ENCODE results near the gene KCTD13. TPM values are rescaled to one million over a fixed set of nuclear protein-coding genes. Genes with fewer than 3 reads are reported as not detected.
"Not testable (repeated sequence)": the region's sequence is repeated elsewhere in the genome, so short reads cannot be mapped to it uniquely, and the experiment has no call there.

The KCTD13 gene
- total RNA-seq, 1 donor from 2014 or later: 11.1 TPM

GRCh38 chr16:29943846-29944799 is 18.1 kb upstream of the KCTD13 start:
- peak; percentile 98 for ATAC-seq

- no peak for ATAC-seq
These were observed 14.6 kb upstream of the KCTD13 start for GRCh38 chr16:29940656-29941055.

GRCh38 chr16:29931750-29932149 is 5.7 kb upstream of the KCTD13 start:
- not testable (repeated sequence) for ATAC-seq

GRCh38 chr16:29927070-29927905 is 1.3 kb upstream of the KCTD13 start:
- no peak for ATAC-seq

- peak; percentile 6 for ATAC-seq
These were observed 656 bp upstream of the KCTD13 start for GRCh38 chr16:29926711-29927052.

- peak; percentile 27 for ATAC-seq
These were observed 795 bp downstream of the KCTD13 start for GRCh38 chr16:29925105-29925756.

- no peak for ATAC-seq
These were observed 3.0 kb downstream of the KCTD13 start for GRCh38 chr16:29922986-29923501.

- no peak for ATAC-seq
These were observed 3.7 kb downstream of the KCTD13 start for GRCh38 chr16:29922326-29922725.

- ATAC-seq: no peak
These were observed 5.0 kb downstream of the KCTD13 start for GRCh38 chr16:29921034-29921385.

GRCh38 chr16:29920288-29921033 is 5.6 kb downstream of the KCTD13 start:
- ATAC-seq: no peak

GRCh38 chr16:29916979-29917378 is 9.0 kb downstream of the KCTD13 start:
- no peak for ATAC-seq

- ATAC-seq: no peak
These were observed 10.3 kb downstream of the KCTD13 start for GRCh38 chr16:29915590-29916247.

GRCh38 chr16:29913514-29913913 is 12.5 kb downstream of the KCTD13 start:
- ATAC-seq: no peak

GRCh38 chr16:29912087-29912486 is 13.9 kb downstream of the KCTD13 start:
- ATAC-seq: no peak

- no peak for ATAC-seq
These were observed 14.4 kb downstream of the KCTD13 start for GRCh38 chr16:29911676-29912010.

- peak; percentile 13 for ATAC-seq
These were observed 15.0 kb downstream of the KCTD13 start for GRCh38 chr16:29910819-29911675.

GRCh38 chr16:29909851-29910250 is 16.2 kb downstream of the KCTD13 start:
- not testable (repeated sequence) for ATAC-seq

- no peak for ATAC-seq
These were observed 16.6 kb downstream of the KCTD13 start for GRCh38 chr16:29909391-29909790.

GRCh38 chr16:29908719-29909220 is 17.3 kb downstream of the KCTD13 start:
- ATAC-seq: no peak

GRCh38 chr16:29907973-29908372 is 18.1 kb downstream of the KCTD13 start:
- ATAC-seq: no peak

All from esophagus mucosa (tissue), 1 donor.